ENCODE measurements around the gene ABI1. TPM values are rescaled to one million over a fixed set of nuclear protein-coding genes. Genes with fewer than 3 reads are reported as not detected.

The ABI1 gene
- total and polyA plus RNA-seq, 2 donors (not counting 3 experiments of a cell fraction or from before 2014, with no cell fraction given): 58.8 to 59.1 TPM

DNA sequence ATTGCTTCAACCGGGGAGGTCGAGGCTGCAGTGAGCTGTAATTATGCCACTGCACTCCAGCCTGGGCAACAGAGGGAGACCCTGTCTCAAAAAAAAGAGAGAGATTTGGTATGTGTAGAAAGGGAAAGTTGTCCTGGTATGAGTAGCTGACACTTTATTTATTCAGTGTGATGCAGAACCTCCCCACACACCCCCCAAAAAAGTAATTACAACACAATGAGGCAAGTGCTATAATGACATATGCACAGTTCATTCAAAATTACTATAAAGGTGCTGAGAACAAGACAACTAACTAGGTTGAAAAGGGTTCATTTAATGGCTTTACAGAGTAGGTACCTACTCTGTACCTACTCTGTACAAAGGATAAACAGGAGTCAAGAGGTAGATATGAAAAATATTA, 83.1 kb downstream of the ABI1 start:
- H3K9me3 ChIP-seq (replicated peaks; ENCODE audit: control insufficient read depth, insufficient read depth, low read length): no peaks in the 10 kb centered on the region
- BruUV-seq (replicated peaks): no TSS peak
- CTCF ChIA-PET: no interaction called here
- no peak for TF ChIP-seq JUN (IDR thresholded peaks at IDR 0.05; ENCODE audit: borderline replicate concordance, insufficient read depth, insufficient read length, low read depth)
- TF ChIP-seq POLR2AphosphoS5 (IDR thresholded peaks at IDR 0.05; ENCODE audit: insufficient read depth, low read depth, low read length): no peak
- no peak for TF ChIP-seq CTCF (IDR thresholded peaks at IDR 0.05; ENCODE audit: extremely low read depth in 1 of 2, insufficient read depth in 1 of 2, low read depth in 1 of 2, low read length in 2 of 2)
- TF ChIP-seq FOS (IDR thresholded peaks at IDR 0.05; ENCODE audit: borderline replicate concordance, insufficient read depth, low read length): no peak
- no peak for TF ChIP-seq MYC (IDR thresholded peaks at IDR 0.05; ENCODE audit: low read depth, low read length)
- TF ChIP-seq, protein P1, sequence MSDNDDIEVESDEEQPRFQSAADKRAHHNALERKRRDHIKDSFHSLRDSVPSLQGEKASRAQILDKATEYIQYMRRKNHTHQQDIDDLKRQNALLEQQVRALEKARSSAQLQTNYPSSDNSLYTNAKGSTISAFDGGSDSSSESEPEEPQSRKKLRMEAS (IDR thresholded peaks at IDR 0.05; ENCODE audit: insufficient read depth, insufficient read length): no peak
- no peak for TF ChIP-seq EZH2 (IDR thresholded peaks at IDR 0.05; ENCODE audit: borderline replicate concordance, low read depth, low read length, severe bottlenecking)
- TF ChIP-seq POLR2A (IDR thresholded peaks at IDR 0.05; ENCODE audit: low read depth, low read length): no peak
- no peak for TF ChIP-seq GATA2 (IDR thresholded peaks at IDR 0.05; ENCODE audit: insufficient read depth, insufficient read length, low read depth, low read length)
- no peaks in the 10 kb centered on the region for H3K4me1 ChIP-seq (ENCODE audit: control insufficient read depth, extremely low read depth, insufficient read depth, low read length)
- intact Hi-C loops (cut with micrococcal nuclease): no loop called here
- H3K4me3 ChIP-seq (replicated peaks in 1 of 3; ENCODE audit: insufficient read depth in 1 of 3, low read depth in 1 of 3, low read length in 3 of 3): no peak overlapping the region
- no peak overlapping the region for H3K9ac ChIP-seq (replicated peaks; ENCODE audit: extremely low read depth, insufficient read depth, low read length)
- no peak for DNase-seq (ENCODE audit: low read depth, low spot score)
- dilution Hi-C loops (cut with MboI; ENCODE audit: extremely low pct_ligation_motif_present, low sequenced_read_pairs): no loop called here
- peaks cover 77% of the 10 kb centered on the region for H3K79me2 ChIP-seq (ENCODE audit: control insufficient read depth, insufficient read depth, low read length)
- H2AFZ ChIP-seq (ENCODE audit: low read depth, low read length): no peak overlapping the region
- no peak for FAIRE-seq
- H3K27ac ChIP-seq (ENCODE audit: insufficient read depth, low read depth, low read length): no peak overlapping the region
- POLR2A ChIA-PET: no interaction called here
- no peaks in the 10 kb centered on the region for H3K9me1 ChIP-seq (replicated peaks; ENCODE audit: control insufficient read depth, extremely low read depth, insufficient read depth, low read length)
- no peak overlapping the region for H3K4me2 ChIP-seq (ENCODE audit: insufficient read depth, low read length)
- peaks cover 10% of the 10 kb centered on the region for H4K20me1 ChIP-seq (replicated peaks; ENCODE audit: control insufficient read depth, extremely low read depth, insufficient read depth, low read length)
- H3K36me3 ChIP-seq (ENCODE audit: control insufficient read depth in 2 of 2, extremely low read depth in 1 of 2, insufficient read depth in 2 of 2, low read length in 2 of 2): peaks cover 0 to 2% of the 10 kb centered on the region in 2 experiments
- no peaks in the 10 kb centered on the region for H3K27me3 ChIP-seq (ENCODE audit: control insufficient read depth in 2 of 2, insufficient read depth in 2 of 2, low read length in 2 of 2)
